ENCODE results near the gene MYRIP.

DNA sequence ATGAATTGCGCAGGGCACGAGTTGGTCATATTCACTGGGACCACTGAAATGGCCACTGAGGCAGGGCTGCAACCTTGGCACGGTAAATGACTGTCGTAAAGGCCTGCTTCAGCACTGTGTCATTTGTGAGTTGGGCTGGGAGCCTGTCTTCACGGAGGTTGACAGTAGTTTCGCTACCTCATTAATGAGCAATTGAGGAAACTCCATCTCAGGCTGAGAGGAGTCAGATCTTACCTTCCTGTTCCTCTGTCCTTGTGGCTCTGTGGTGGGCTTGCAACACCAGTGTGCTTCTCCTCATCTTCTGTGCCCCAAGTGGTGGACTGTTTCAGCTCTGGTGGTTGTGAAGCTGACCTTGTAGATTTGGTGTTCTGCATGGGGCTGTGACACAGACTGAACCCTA is 420.0 kb downstream of the MYRIP start:
- TF ChIP-seq RCOR1 (IDR thresholded peaks at IDR 0.05; ENCODE audit: insufficient replicate concordance, low read length) (no peak), POLR2A (IDR thresholded peaks at IDR 0.05; ENCODE audit: low read depth, low read length) (no peak)
- TF ChIP-seq, protein P1, sequence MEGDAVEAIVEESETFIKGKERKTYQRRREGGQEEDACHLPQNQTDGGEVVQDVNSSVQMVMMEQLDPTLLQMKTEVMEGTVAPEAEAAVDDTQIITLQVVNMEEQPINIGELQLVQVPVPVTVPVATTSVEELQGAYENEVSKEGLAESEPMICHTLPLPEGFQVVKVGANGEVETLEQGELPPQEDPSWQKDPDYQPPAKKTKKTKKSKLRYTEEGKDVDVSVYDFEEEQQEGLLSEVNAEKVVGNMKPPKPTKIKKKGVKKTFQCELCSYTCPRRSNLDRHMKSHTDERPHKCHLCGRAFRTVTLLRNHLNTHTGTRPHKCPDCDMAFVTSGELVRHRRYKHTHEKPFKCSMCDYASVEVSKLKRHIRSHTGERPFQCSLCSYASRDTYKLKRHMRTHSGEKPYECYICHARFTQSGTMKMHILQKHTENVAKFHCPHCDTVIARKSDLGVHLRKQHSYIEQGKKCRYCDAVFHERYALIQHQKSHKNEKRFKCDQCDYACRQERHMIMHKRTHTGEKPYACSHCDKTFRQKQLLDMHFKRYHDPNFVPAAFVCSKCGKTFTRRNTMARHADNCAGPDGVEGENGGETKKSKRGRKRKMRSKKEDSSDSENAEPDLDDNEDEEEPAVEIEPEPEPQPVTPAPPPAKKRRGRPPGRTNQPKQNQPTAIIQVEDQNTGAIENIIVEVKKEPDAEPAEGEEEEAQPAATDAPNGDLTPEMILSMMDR (conservative IDR thresholded peaks at IDR 0.05; ENCODE audit: low read depth, low read length), result no peak
